HG02885 (cell line): ENCODE data around the gene MACROH2A2.

Experiments
- ATAC-seq: cut with Tn5 transposase; IDR thresholded peaks from one replicate; pipeline ENCODE4 v1.9.1; 2021; ENCODE audit warnings: mild to moderate bottlenecking; ENCODE audit not compliant: unreplicated experiment, poor library complexity

MACROH2A2 gene

GRCh38 chr10:70124918-70125317, 72.3 kb downstream of the MACROH2A2 start:
- ATAC-seq = no peak

DNA sequence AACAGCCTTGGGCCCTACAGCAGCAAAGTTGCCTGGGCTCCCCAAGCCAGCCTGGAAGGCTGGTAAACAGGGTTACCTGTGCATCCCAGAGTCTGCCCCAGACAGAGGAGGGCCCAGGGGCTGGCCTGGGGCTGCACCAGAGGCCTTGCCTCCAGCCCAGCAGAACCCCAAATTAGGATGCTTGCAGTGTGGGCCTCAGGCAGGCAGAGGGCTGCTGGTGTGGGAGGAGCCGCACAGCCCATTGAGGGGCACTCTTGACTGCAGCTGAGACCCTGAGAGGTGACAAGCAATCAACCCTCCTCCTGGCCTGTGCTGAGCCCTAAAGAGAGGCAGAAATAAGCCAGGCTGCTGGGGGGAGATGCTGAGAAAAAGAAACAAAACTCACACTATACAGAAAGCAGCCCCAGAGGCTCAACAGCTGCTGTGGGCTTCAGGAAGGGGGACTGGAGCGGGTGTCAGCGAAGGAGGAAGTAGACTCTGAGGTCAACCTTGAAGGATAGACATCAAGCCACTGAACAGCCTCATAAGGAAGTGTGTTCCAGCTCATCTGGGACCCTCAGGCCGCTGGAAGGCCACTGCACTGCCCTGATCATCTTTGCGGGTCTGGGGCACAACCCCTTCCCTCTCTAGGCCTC, 73.4 kb downstream of the MACROH2A2 start:
- no peak for ATAC-seq

DNA sequence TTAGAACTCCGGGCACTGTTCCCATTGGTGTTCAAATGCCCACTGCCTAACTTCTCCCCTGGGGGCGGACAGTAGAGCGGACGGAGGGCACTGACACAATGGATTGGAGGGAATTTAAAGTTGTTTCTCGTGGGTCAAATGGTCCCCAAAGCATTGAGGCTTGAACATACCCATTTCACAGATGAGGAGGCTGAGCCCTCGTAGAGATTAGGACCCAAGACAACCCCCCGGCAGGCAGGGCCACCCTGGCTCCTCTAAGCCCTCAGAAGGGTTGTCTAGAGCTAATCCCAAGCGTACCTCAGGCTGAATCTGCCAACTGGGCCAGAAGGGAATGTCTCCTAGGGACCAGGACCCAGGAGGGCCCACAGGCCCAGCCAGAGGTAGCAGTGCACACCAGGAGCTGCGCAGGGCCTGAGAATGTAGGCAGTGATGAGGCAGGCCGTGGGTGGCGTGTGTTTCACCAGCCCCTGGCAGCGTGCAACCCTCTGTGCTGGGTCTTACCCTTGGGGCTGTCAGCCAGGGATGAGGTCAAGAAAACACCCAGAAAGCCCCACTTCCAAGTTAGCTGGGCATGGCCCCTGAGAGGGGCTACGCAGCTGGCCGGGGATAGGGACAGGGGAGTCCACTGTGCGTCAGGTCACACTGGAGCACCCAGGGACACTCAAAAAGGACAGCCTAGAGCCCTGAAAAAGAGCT, 74.2 kb downstream of the MACROH2A2 start:
- ATAC-seq = no peak

- ATAC-seq = no peak
Measured at GRCh38 chr10:70130878-70131559, 78.4 kb downstream of the MACROH2A2 start.

- ATAC-seq = no peak
Measured at GRCh38 chr10:70131560-70131937, 78.9 kb downstream of the MACROH2A2 start.

- ATAC-seq = peak; percentile 76
Measured at GRCh38 chr10:70132098-70133029, 79.7 kb downstream of the MACROH2A2 start, which contains the start of gene AIFM2. Gene AIFM2 (minus strand): TSS chr10:70132825. CDS start chr10:70124084, 8,741 bp downstream.

- ATAC-seq = no peak
Measured at GRCh38 chr10:70135046-70135445, 82.4 kb downstream of the MACROH2A2 start.

DNA sequence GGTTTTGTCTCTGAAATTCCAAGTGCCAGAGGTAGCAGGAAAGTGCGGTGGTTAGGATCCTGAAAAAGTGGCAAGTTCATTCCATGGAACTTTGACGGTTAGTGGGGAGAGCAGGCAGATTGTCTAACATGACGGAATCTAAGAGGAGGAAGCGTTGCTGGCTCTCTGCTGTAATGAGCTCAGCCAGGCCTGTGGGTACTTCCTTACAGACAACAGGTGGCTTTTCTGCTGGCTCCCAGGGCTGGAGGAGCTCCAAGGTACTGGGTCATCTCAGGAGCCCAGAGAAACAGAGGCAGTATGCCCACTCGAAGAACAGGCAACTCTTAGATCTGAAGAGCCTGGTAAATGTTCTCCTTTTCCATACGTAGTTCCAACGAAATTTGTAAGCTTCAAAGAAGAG, 83.0 kb downstream of the MACROH2A2 start:
- no peak for ATAC-seq

GRCh38 chr10:70137135-70137534, 84.5 kb downstream of the MACROH2A2 start:
- ATAC-seq = no peak

DNA sequence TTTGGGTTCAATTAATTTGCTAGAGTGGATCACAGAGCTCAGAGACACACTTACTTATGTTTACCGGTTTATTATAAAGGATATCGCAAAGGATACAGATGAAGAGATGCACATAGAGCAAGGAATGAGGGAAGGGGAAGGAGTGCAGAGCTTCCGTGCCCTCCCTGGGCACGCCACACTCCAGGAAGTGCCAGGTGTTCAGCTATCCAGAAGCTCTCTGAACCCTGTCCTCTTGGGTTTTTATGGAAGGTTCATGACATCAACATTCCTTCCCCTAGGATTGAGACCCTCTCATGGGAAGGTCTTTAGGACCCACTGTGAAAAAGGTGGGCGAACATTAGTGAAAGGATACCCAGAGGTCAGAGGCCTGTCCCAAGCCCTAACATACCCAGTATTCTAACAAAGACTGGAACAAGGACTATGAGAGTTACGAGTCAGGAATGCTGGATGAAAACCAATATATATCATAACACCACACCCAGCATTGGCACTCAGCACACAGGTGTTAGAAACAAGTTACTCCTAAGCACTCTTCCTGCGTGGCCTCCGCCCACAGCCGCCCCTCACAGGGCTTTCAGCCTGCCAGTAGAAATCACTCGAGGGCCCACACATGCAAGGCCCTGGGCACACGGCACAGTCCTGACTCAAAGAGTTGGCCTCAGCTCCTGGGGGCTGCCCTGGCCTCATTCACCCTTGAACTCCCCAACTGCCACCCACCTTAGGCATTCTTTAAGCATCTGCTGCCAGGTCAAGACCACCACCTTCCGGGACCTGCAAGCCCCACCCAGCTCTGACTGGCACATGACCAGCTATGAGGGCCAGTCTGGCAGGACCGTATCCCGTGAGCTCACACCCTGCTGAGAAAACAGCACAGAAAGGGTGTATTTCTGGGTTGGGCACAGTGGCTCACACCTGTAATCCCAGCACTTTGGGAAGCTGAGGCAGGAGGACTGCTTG, 85.6 kb downstream of the MACROH2A2 start:
- ATAC-seq = no peak

DNA sequence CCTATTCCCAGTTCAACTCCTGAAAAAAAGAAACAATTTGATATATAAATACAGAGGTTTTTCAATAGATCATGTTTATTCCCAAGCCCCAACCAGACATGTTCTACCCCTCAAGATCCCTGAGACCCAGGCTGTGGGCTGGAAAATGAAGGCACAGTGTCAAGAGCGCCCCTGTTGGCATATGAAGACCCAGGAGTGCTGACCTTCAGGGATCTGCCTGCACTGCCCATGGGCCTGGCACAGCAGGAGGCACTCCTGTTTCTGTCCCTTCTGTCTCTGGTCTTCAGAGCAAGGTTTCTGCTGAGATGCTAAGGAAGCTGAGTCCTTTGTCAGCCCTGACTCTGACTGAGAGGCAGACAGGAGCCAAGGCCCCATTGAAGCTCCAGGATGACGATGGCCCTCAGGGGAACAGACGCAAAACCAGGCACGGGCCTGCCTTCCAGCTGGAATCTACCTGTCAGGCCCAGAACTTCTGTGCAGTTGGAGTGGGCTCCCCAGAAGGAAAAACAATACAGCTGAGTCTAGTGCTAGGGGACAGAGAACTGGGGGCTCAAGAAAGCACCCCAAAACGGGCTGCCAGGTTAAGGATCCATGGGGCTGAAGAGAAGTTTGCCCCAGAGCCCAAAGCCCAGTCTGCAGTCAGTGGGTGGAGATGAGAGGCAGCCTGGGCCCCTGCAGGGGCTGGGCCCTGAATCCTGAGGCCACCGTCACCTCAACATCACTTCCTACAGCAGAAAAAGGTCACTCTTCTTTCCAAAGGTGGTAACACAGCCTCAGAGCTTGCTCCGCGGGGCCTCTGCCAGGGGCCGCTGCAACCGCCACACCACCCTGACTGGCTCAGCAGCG, 86.7 kb downstream of the MACROH2A2 start:
- no peak for ATAC-seq

GRCh38 chr10:70139997-70140250, 87.3 kb downstream of the MACROH2A2 start:
- ATAC-seq = no peak

- ATAC-seq = no peak
Measured at GRCh38 chr10:70140297-70140696, 87.7 kb downstream of the MACROH2A2 start.

DNA sequence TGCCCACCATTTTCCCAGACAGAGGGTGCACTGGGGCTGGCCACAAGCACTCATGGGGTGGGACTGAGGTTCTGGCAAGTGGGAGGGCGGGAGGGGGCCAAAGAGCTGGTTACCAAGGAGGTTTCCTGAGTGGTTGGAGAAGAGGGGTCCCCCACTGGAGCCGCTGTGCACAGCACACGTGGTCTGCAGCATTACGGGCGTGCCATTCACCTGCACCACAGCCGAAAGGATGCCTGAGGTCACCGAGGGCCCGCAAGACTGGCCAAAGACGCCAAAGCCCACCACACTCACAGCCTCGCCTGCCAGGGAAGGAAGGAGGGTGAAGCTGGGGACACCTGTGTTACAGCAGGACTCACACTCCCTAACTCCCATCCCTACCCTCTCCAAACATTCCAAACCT, 89.9 kb downstream of the MACROH2A2 start:
- ATAC-seq = no peak

GRCh38 chr10:70144372-70145110, 91.9 kb downstream of the MACROH2A2 start:
- ATAC-seq = no peak

DNA sequence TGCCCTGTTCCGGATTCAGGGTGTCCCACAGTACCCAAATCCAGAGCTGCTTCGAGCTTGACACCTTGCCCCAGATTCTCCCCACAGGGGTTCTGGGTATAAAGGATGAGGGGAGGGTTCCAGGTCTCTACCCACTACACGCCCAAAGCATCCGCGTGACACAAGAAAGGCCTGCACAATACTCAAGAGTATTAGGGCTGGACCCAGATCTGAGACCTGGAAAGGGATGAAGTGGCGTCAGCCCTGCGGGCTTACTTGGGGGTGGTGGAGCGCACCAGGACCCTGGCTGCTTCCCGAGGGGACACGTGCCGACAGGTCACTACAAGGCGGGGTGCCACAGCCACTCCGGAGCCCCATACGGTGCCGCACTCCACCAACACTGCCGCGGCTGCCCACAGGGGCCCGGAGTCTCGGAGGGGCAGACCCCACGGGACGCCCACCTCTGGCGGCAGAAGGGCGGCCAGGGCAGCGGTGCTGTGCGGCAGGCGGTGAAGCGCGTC, 92.6 kb downstream of the MACROH2A2 start:
- peak; percentile 13 for ATAC-seq

GRCh38 chr10:70145666-70146488, 93.2 kb downstream of the MACROH2A2 start:
- ATAC-seq = peak; percentile 54
